T-helper 2 cell treated with Interferon-gamma antibody and Interleukin-4, amounts not matched to agents 5 μg/mL and 100 μg/mL, for 36 hours (primary cell): Measurements from ENCODE around the gene JAZF1.
"Not testable (repeated sequence)": the region's sequence is repeated elsewhere in the genome, so short reads cannot be mapped to it uniquely, and the experiment has no call there.

Experiments
- DNase-seq: peaks from one replicate; pipeline ENCODE4 v3.0.0; 2021; ENCODE audit warnings: low spot score
- H3K27ac Mint-ChIP-seq: one replicate; pipeline ENCODE4 v1.8.0; 2021; ENCODE audit warnings: mild to moderate bottlenecking, mixed read lengths
- H3K27me3 Mint-ChIP-seq: one replicate; pipeline ENCODE4 v1.8.0; 2021; ENCODE audit warnings: low read depth, mixed read lengths
- H3K36me3 Mint-ChIP-seq: one replicate; pipeline ENCODE4 v1.8.0; 2021; ENCODE audit warnings: low read depth, mixed read lengths
- H3K4me1 Mint-ChIP-seq: one replicate; pipeline ENCODE4 v1.8.0; 2021; ENCODE audit warnings: low read depth, mixed read lengths
- H3K4me3 Mint-ChIP-seq: one replicate; pipeline ENCODE4 v1.8.0; 2022; ENCODE audit warnings: mild to moderate bottlenecking, moderate library complexity, mixed read lengths
- H3K9me3 Mint-ChIP-seq: one replicate; pipeline ENCODE4 v1.8.0; 2021; ENCODE audit warnings: mixed read lengths

The JAZF1 gene

GRCh38 chr7:28020302-28020940, 160.2 kb downstream of the JAZF1 start:
- peak; percentile 11 for DNase-seq
- no peak overlapping the region for H3K4me3 Mint-ChIP-seq
- H3K9me3 Mint-ChIP-seq, result no peaks in the 10 kb centered on the region
- peaks cover 17% of the 10 kb centered on the region for H3K27me3 Mint-ChIP-seq
- H3K27ac Mint-ChIP-seq, result no peak overlapping the region
- H3K36me3 Mint-ChIP-seq, result no peaks in the 10 kb centered on the region
- peaks cover 3% of the 10 kb centered on the region for H3K4me1 Mint-ChIP-seq

DNA sequence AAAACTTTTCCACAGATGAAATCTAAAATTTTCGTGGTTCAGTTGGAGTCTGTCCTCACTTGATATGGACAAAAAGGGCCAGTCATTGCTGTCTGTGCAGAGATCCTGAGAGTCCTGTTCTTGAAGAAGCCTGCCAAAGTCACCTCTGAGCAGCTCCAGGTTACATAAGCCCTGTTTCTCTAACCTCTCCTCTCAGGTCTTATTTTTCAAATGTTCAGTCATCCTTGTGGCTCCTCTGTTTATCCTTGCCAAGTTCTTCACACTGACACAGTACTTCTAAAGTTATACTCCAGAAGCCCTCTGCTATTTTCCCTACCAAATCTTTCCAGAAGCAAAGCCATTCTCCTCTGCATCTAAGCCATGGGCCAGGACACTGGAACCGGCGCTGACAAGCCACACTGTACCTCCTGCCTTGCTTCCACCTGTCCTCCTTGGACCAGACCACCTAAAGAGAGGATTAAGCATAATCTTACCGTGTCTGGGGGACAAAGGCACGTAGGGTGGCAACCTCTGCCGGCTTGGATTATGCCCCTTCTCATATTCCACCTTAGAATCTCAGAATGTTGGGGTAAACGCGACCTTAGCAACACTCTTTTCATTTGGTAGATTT, 161.6 kb downstream of the JAZF1 start:
- peaks cover 3% of the 10 kb centered on the region for H3K4me1 Mint-ChIP-seq
- DNase-seq, result no peak
- H3K9me3 Mint-ChIP-seq, result peaks cover 6% of the 10 kb centered on the region
- H3K36me3 Mint-ChIP-seq, result no peaks in the 10 kb centered on the region
- peaks cover 17% of the 10 kb centered on the region for H3K27me3 Mint-ChIP-seq
- H3K27ac Mint-ChIP-seq, result no peak overlapping the region
- H3K4me3 Mint-ChIP-seq, result no peak overlapping the region

GRCh38 chr7:28018446-28018845, 162.1 kb downstream of the JAZF1 start:
- no peaks in the 10 kb centered on the region for H3K36me3 Mint-ChIP-seq
- peaks cover 3% of the 10 kb centered on the region for H3K4me1 Mint-ChIP-seq
- no peak for DNase-seq
- peaks cover 14% of the 10 kb centered on the region for H3K27me3 Mint-ChIP-seq
- peaks cover 6% of the 10 kb centered on the region for H3K9me3 Mint-ChIP-seq
- H3K4me3 Mint-ChIP-seq, result no peak overlapping the region
- no peak overlapping the region for H3K27ac Mint-ChIP-seq

DNA sequence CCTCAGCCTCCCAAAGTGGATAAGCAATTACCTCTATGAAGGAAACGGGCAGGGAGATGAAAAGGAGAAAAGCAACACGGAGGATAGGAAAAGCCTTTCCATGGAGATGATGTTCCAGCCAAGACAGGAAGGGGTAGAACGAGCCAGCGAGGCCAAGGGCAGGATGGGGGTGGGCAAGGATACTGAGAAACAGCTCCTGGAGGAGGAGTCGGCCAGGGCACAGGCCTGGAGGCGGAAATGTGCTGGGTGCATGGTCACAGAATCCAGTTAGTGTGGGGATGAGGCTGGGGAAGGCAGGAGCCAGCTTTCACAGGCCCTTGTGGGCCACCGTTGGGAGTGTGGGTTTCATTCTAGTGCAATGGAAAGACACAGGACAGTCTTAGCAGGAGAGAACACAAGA, 162.6 kb downstream of the JAZF1 start:
- peaks cover 3% of the 10 kb centered on the region for H3K4me1 Mint-ChIP-seq
- H3K27ac Mint-ChIP-seq, result no peak overlapping the region
- no peaks in the 10 kb centered on the region for H3K36me3 Mint-ChIP-seq
- no peak for DNase-seq
- peaks cover 14% of the 10 kb centered on the region for H3K27me3 Mint-ChIP-seq
- H3K9me3 Mint-ChIP-seq, result peaks cover 6% of the 10 kb centered on the region
- no peak overlapping the region for H3K4me3 Mint-ChIP-seq

DNA sequence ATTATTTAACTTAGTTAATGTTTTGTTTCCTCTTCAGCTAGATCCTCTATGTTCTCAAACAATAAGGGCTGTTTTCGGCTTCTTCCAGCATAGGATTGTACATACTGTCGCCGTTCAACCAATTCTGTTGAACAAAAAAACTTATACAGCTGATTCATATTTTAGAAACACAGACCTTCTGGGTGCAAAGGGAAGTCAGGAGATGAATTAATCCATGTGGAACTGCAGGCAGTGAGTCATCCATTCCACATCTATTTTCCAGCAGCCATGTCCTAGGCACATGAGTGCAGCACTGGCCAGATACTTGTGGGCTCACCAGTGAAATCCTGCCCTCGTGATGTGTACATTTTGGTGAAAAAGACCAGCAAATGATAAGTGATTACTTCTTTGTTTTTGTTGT, 163.2 kb downstream of the JAZF1 start:
- Mint-ChIP-seq H3K27ac (no peak overlapping the region), H3K27me3 (peaks cover 11% of the 10 kb centered on the region), H3K4me1 (peaks cover 3% of the 10 kb centered on the region), H3K4me3 (no peak overlapping the region), H3K36me3 (no peaks in the 10 kb centered on the region), H3K9me3 (peaks cover 6% of the 10 kb centered on the region)
- DNase-seq, result no peak

GRCh38 chr7:28016297-28016696, 164.3 kb downstream of the JAZF1 start:
- peaks cover 3% of the 10 kb centered on the region for H3K4me1 Mint-ChIP-seq
- H3K27ac Mint-ChIP-seq, result no peak overlapping the region
- H3K9me3 Mint-ChIP-seq, result peaks cover 6% of the 10 kb centered on the region
- H3K36me3 Mint-ChIP-seq, result no peaks in the 10 kb centered on the region
- H3K27me3 Mint-ChIP-seq, result peaks cover 10% of the 10 kb centered on the region
- H3K4me3 Mint-ChIP-seq, result no peak overlapping the region
- DNase-seq, result no peak

- no peak overlapping the region for H3K27ac Mint-ChIP-seq
- DNase-seq, result no peak
- H3K27me3 Mint-ChIP-seq, result peaks cover 5% of the 10 kb centered on the region
- H3K36me3 Mint-ChIP-seq, result no peaks in the 10 kb centered on the region
- H3K4me1 Mint-ChIP-seq, result peaks cover 2% of the 10 kb centered on the region
- no peak overlapping the region for H3K4me3 Mint-ChIP-seq
- H3K9me3 Mint-ChIP-seq, result peaks cover 6% of the 10 kb centered on the region
Observed at GRCh38 chr7:28015169-28015568, 165.4 kb downstream of the JAZF1 start.

GRCh38 chr7:28014340-28014739, 166.3 kb downstream of the JAZF1 start:
- not testable (repeated sequence) for H3K27ac Mint-ChIP-seq, H3K9me3 Mint-ChIP-seq, H3K4me1 Mint-ChIP-seq, H3K4me3 Mint-ChIP-seq, H3K36me3 Mint-ChIP-seq, H3K27me3 Mint-ChIP-seq, DNase-seq

- Mint-ChIP-seq H3K9me3 (peaks cover 6% of the 10 kb centered on the region), H3K4me3 (no peak overlapping the region), H3K27me3 (peaks cover 7% of the 10 kb centered on the region), H3K27ac (no peak overlapping the region), H3K36me3 (no peaks in the 10 kb centered on the region), H3K4me1 (no peaks in the 10 kb centered on the region)
- DNase-seq, result no peak
Observed at GRCh38 chr7:28013441-28013840, 167.2 kb downstream of the JAZF1 start.

DNA sequence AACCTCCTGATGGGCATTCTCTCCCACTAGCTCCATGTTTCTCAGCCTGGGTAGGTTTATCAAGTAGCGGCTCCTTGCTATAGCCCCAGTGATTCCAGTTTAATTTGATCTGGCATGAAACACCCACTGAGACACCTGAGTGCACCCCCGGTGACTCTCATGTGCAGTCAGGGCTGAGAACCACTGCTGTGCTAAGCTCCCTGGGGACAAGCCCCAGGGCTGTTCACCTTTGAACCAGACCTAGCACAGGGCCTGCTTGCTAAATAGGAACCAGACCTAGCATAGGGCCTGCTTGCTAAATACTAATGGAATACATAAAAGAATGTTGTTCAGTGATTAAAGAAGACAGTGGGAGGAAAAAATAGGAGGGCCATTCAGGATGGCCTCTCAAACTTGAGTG, 167.6 kb downstream of the JAZF1 start:
- Mint-ChIP-seq H3K36me3 (no peaks in the 10 kb centered on the region), H3K27ac (no peak overlapping the region), H3K27me3 (peaks cover 7% of the 10 kb centered on the region), H3K4me3 (no peak overlapping the region), H3K9me3 (peaks cover 6% of the 10 kb centered on the region), H3K4me1 (no peaks in the 10 kb centered on the region)
- DNase-seq, result no peak

- H3K9me3 Mint-ChIP-seq, result no peaks in the 10 kb centered on the region
- H3K4me3 Mint-ChIP-seq, result no peak overlapping the region
- DNase-seq, result no peak
- no peak overlapping the region for H3K27ac Mint-ChIP-seq
- H3K36me3 Mint-ChIP-seq, result no peaks in the 10 kb centered on the region
- H3K27me3 Mint-ChIP-seq, result peaks cover 4% of the 10 kb centered on the region
- H3K4me1 Mint-ChIP-seq, result no peaks in the 10 kb centered on the region
Observed at GRCh38 chr7:28008911-28009310, 171.7 kb downstream of the JAZF1 start.

- DNase-seq, result no peak
- Mint-ChIP-seq H3K4me1 (no peaks in the 10 kb centered on the region), H3K4me3 (no peak overlapping the region), H3K27ac (no peak overlapping the region), H3K36me3 (no peaks in the 10 kb centered on the region), H3K27me3 (peaks cover 4% of the 10 kb centered on the region), H3K9me3 (no peaks in the 10 kb centered on the region)
Observed at GRCh38 chr7:28008171-28008570, 172.4 kb downstream of the JAZF1 start.

- H3K9me3 Mint-ChIP-seq, result no peaks in the 10 kb centered on the region
- H3K27ac Mint-ChIP-seq, result no peak overlapping the region
- H3K4me3 Mint-ChIP-seq, result no peak overlapping the region
- H3K27me3 Mint-ChIP-seq, result peaks cover 4% of the 10 kb centered on the region
- DNase-seq, result no peak
- H3K4me1 Mint-ChIP-seq, result no peaks in the 10 kb centered on the region
- H3K36me3 Mint-ChIP-seq, result no peaks in the 10 kb centered on the region
Observed at GRCh38 chr7:28006491-28006890, 174.1 kb downstream of the JAZF1 start.

DNA sequence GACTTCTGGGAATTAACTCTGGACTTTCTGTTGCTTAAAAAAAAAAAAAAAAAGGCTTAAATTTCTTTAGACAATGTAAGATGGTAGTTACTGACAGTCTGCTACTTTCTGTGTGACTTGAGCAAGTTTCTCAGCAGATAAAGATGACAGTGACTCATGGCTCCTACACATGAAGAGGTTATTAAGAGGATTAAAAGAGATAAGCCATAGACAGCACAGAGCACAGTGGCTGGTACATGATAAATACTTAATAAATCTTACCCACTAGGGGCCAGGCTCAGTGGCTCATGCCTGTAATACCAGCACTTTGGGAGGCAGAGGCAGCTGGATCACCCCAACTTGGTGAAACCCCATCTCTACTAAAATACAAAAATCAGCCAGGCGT, 174.8 kb downstream of the JAZF1 start:
- no peaks in the 10 kb centered on the region for H3K36me3 Mint-ChIP-seq
- H3K4me1 Mint-ChIP-seq, result no peaks in the 10 kb centered on the region
- DNase-seq, result no peak
- H3K9me3 Mint-ChIP-seq, result no peaks in the 10 kb centered on the region
- peaks cover 4% of the 10 kb centered on the region for H3K27me3 Mint-ChIP-seq
- H3K27ac Mint-ChIP-seq, result no peak overlapping the region
- no peak overlapping the region for H3K4me3 Mint-ChIP-seq
